Stomach (tissue), 9 donors: ENCODE data around the gene AUTS2. TPM values are rescaled to one million over a fixed set of nuclear protein-coding genes. Genes with fewer than 3 reads are reported as not detected.

Experiments used
- DNase-seq, 2 donors: peaks; one replicate each; pipeline versions ENCODE4 v3.0.0 to v3.0.0-alpha.2; 2013 to 2019
- H3K27ac ChIP-seq, 5 donors: fragments of 200-600 bp in 4 of 5; sonication (generic) in 4 of 5; one replicate each; pipeline ENCODE4 v1.5.1; 2013 to 2019; ENCODE audit warnings: mild to moderate bottlenecking in 1 of 5, moderate library complexity in 1 of 5
- H3K27me3 ChIP-seq, 3 donors: fragments of 200-600 bp; sonication (generic); one replicate each; pipeline ENCODE4 v1.5.1; 2017 to 2019; ENCODE audit warnings: mixed run types in 1 of 3
- H3K36me3 ChIP-seq, 4 donors: fragments of 200-600 bp; sonication (generic); 1 replicate in 3 of 4; 2 replicates in 1 of 4; pipeline ENCODE4 v1.5.1; 2016 to 2019
- H3K4me1 ChIP-seq, 4 donors: fragments of 200-600 bp; sonication (generic); one replicate each; pipeline ENCODE4 v1.5.1; 2016 to 2019
- H3K4me3 ChIP-seq, 4 donors: fragments of 200-600 bp; sonication (generic) in 3 of 4; one replicate each; pipeline ENCODE4 v1.5.1; 2016 to 2019; ENCODE audit warnings: mild to moderate bottlenecking in 1 of 4
- H3K9me3 ChIP-seq, 4 donors: fragments of 200-600 bp; sonication (generic); one replicate each; pipeline ENCODE4 v1.5.1; 2016 to 2019
- EP300 ChIP-seq: sonication (generic); formaldehyde crosslinking; IDR thresholded peaks from one replicate; pipeline ENCODE4 v1.6.1; 2017; ENCODE audit warnings: antibody characterized with exemption
- POLR2A ChIP-seq, 4 donors: fragments of 450-650 bp; IDR thresholded peaks; one replicate each; pipeline ENCODE4 v1.6.1; 2016; ENCODE audit warnings: antibody characterized with exemption in 4 of 4, control low read depth in 2 of 4, mild to moderate bottlenecking in 1 of 4, moderate library complexity in 1 of 4
- POLR2AphosphoS5 ChIP-seq, 3 donors: sonication (generic); formaldehyde crosslinking; IDR thresholded peaks; one replicate each; pipeline ENCODE4 v1.6.1; 2016; ENCODE audit warnings: antibody characterized with exemption in 3 of 3
- WGBS, 5 donors: extraction: QIAGEN DNeasy Blood & Tissue Kit in 3 of 5; methylation state at CpG; one replicate each; pipeline versions ENCODE4 v1.1.5 to v1.1.7; 2013 to 2018; 5-methylcytosine and 5-hydroxymethylcytosine counted together
- intact Hi-C: fragments of 100-400 bp; cut with DNase I; formaldehyde crosslinking; loops from one replicate; pipeline ENCODE4 v1.15.1; 2023; ENCODE audit warnings: low total_unique reads
- polyA plus RNA-seq, 3 donors: library from polyadenylated mRNA; stranded (reverse); fragments of 200-250 nt; gene quantifications; one replicate each; pipeline ENCODE4 v1.2.3, GENCODE V29; 2013
- total RNA-seq, 5 donors: library from RNA; depleted of rRNA; stranded (reverse); fragments of >200 nt; gene quantifications; one replicate each; pipeline versions ENCODE4 v1.1.0 to v1.2.3, GENCODE V29; 2014 to 2016
- TF ChIP-seq, protein P1 (sequence below), 7 experiments: fragments of 450-650 bp in 4 of 7; fragments of 200-600 bp in 3 of 7; sonication (generic) in 3 of 7; IDR thresholded peaks; one replicate each; pipeline ENCODE4 v1.5.1; 2016 to 2019; ENCODE audit warnings: antibody characterized with exemption in 7 of 7, control low read depth in 2 of 7, mild to moderate bottlenecking in 1 of 7
- donor health status: healthy with polysubstance abuse.
- donor health status: Bipolar disorder and iron deficiency.
- donor health status: healthy.

AUTS2 gene
- total and polyA plus RNA-seq, 8 donors = 3.8 to 90.3 (median 38.1) TPM

GRCh38 chr7:70317356-70317755, 719.1 kb downstream of the AUTS2 start:
- TF ChIP-seq POLR2AphosphoS5 (IDR thresholded peaks at IDR 0.05) (no peak), POLR2A (IDR thresholded peaks at IDR 0.05) (no peak), EP300 (no peak)
- TF ChIP-seq, protein P1, sequence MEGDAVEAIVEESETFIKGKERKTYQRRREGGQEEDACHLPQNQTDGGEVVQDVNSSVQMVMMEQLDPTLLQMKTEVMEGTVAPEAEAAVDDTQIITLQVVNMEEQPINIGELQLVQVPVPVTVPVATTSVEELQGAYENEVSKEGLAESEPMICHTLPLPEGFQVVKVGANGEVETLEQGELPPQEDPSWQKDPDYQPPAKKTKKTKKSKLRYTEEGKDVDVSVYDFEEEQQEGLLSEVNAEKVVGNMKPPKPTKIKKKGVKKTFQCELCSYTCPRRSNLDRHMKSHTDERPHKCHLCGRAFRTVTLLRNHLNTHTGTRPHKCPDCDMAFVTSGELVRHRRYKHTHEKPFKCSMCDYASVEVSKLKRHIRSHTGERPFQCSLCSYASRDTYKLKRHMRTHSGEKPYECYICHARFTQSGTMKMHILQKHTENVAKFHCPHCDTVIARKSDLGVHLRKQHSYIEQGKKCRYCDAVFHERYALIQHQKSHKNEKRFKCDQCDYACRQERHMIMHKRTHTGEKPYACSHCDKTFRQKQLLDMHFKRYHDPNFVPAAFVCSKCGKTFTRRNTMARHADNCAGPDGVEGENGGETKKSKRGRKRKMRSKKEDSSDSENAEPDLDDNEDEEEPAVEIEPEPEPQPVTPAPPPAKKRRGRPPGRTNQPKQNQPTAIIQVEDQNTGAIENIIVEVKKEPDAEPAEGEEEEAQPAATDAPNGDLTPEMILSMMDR (IDR thresholded peaks at IDR 0.05) = no peak
- H3K27ac ChIP-seq = peak overlapping the region in 1 of 5 donors; percentile 51
- WGBS, 5 donors = 48 to 60% (median 50%) methylated on average over 2 of the region's 2 CpGs

GRCh38 chr7:70318511-70318910, 720.2 kb downstream of the AUTS2 start:
- no peaks in the 10 kb centered on the region for H3K9me3 ChIP-seq
- 68 to 88% (median 77%) methylated on average over 1 of the region's 1 CpG for WGBS, 5 donors
- H3K27me3 ChIP-seq = no peaks in the 10 kb centered on the region
- TF ChIP-seq POLR2A (IDR thresholded peaks at IDR 0.05) (no peak), POLR2AphosphoS5 (IDR thresholded peaks at IDR 0.05) (no peak)
- no peak overlapping the region for H3K27ac ChIP-seq
- H3K4me3 ChIP-seq = no peak overlapping the region
- intact Hi-C loops = no loop called here
- H3K4me1 ChIP-seq = peaks cover 0 to 8% (median 4%) of the 10 kb centered on the region in 4 donors
- no peaks in the 10 kb centered on the region for H3K36me3 ChIP-seq
- no peak for DNase-seq

More at GRCh38 chr7:70317356-70317755, 719.1 kb downstream of the AUTS2 start:
- H3K4me3 ChIP-seq = no peak overlapping the region
- H3K9me3 ChIP-seq = no peaks in the 10 kb centered on the region
- intact Hi-C loops = no loop called here
- no peak for DNase-seq
- no peaks in the 10 kb centered on the region for H3K36me3 ChIP-seq
- H3K27me3 ChIP-seq = no peaks in the 10 kb centered on the region
- peaks cover 0 to 8% (median 4%) of the 10 kb centered on the region in 4 donors for H3K4me1 ChIP-seq

DNA sequence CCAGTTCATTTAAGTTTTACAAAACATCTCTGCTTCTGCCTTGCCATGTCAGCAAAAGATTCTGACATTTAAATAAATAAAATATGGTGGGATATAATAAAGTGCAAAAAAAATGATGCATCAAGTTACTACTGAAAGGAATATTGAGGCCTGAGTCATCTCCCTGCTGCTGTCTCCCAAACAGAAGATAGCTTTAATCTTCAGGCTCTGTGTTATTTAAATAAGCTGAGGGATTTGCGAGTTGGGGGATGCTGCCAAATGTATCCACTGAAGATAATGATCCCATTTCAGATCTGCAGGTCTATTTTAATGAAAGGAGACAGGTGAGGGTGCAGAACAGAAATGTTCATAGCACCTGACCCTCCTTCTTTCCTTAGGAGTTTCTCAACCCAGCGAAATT, 720.8 kb downstream of the AUTS2 start:
- peaks cover 0 to 8% (median 4%) of the 10 kb centered on the region in 4 donors for H3K4me1 ChIP-seq
- 75 to 87% (median 76%) methylated on average over 2 of the region's 2 CpGs for WGBS, 5 donors
- H3K36me3 ChIP-seq = no peaks in the 10 kb centered on the region
- intact Hi-C loops = no loop called here
- H3K27ac ChIP-seq = no peak overlapping the region
- TF ChIP-seq EP300 (no peak), POLR2A (IDR thresholded peaks at IDR 0.05) (no peak), POLR2AphosphoS5 (IDR thresholded peaks at IDR 0.05) (no peak)
- TF ChIP-seq, protein P1 (IDR thresholded peaks at IDR 0.05) = no peak
- no peaks in the 10 kb centered on the region for H3K9me3 ChIP-seq
- no peak overlapping the region for H3K4me3 ChIP-seq
- no peaks in the 10 kb centered on the region for H3K27me3 ChIP-seq
- no peak for DNase-seq

- 89 to 97% (median 94%) methylated on average over 6 of the region's 6 CpGs for WGBS, 5 donors
Measured at GRCh38 chr7:70321016-70321590, 722.8 kb downstream of the AUTS2 start.

More at GRCh38 chr7:70321016-70321590, 722.8 kb downstream of the AUTS2 start:
- Histone ChIP-seq H3K27ac (no peak overlapping the region), H3K4me1 (peaks cover 0 to 8% (median 4%) of the 10 kb centered on the region in 4 donors), H3K9me3 (no peaks in the 10 kb centered on the region), H3K27me3 (no peaks in the 10 kb centered on the region), H3K36me3 (no peaks in the 10 kb centered on the region), H3K4me3 (no peak overlapping the region)
- DNase-seq = no peak
- TF ChIP-seq EP300 (no peak), POLR2AphosphoS5 (IDR thresholded peaks at IDR 0.05) (no peak), POLR2A (IDR thresholded peaks at IDR 0.05) (no peak)
- TF ChIP-seq, protein P1 (IDR thresholded peaks at IDR 0.05) = no peak
- intact Hi-C loops = no loop called here
